ENCODE measurements around the gene FAM50A.

DNA sequence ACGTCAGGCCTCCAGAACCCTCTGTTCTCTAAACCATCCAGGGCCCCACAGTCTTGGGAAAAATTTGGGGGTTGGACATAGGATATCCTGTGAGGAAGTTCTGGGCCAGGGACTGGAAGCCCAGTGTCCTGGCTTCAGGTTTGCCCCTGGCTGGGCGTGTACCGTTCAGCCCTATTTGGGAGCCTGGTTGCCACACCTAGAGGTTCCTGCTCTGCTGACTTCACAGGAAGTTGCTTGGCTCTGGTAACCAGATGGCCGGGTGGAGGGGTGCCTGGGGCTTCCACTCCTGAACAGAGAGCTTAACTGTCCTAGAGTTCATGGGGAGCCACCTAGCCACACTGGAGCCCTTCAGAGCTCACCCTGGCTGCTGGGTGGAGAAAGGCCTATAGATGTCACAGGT lies 31.5 kb upstream of the FAM50A start:
- TF ChIP-seq, protein P1, sequence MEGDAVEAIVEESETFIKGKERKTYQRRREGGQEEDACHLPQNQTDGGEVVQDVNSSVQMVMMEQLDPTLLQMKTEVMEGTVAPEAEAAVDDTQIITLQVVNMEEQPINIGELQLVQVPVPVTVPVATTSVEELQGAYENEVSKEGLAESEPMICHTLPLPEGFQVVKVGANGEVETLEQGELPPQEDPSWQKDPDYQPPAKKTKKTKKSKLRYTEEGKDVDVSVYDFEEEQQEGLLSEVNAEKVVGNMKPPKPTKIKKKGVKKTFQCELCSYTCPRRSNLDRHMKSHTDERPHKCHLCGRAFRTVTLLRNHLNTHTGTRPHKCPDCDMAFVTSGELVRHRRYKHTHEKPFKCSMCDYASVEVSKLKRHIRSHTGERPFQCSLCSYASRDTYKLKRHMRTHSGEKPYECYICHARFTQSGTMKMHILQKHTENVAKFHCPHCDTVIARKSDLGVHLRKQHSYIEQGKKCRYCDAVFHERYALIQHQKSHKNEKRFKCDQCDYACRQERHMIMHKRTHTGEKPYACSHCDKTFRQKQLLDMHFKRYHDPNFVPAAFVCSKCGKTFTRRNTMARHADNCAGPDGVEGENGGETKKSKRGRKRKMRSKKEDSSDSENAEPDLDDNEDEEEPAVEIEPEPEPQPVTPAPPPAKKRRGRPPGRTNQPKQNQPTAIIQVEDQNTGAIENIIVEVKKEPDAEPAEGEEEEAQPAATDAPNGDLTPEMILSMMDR (IDR thresholded peaks at IDR 0.05; ENCODE audit: insufficient read depth, low read length, poor library complexity, severe bottlenecking): no peak
- no peak for TF ChIP-seq EZH2phosphoT487 (conservative IDR thresholded peaks at IDR 0.05; ENCODE audit: low read length)
